Measurements from ENCODE around the gene VPS13D. TPM values are rescaled to one million over a fixed set of nuclear protein-coding genes. Genes with fewer than 3 reads are reported as not detected.

Gene VPS13D
- total RNA-seq, 1 experiment from 2014 or later: 36.5 TPM

GRCh38 chr1:12232221-12232620 is 2.4 kb downstream of the VPS13D start:
- no TSS peak for BruUV-seq (replicated peaks)
- ChIA-PET POLR2A (interaction anchor here (1.9 kb wide), 1 partner anchor 386 kb away, joined by 12 read pairs; the partner anchor contains the start of gene DHRS3), CTCF (interaction anchor here (0.9 kb wide), 1 partner anchor 951 kb away, joined by 3 read pairs; no protein-coding TSS in a partner anchor)
- no peak for TF ChIP-seq CTCF (IDR thresholded peaks at IDR 0.05; ENCODE audit: unreplicated experiment)
- Mint-ChIP-seq H3K4me1 (ENCODE audit: insufficient read depth, unreplicated experiment) (no peaks in the 10 kb centered on the region), H3K27me3 (ENCODE audit: insufficient read depth, unreplicated experiment) (no peaks in the 10 kb centered on the region), H3K36me3 (ENCODE audit: insufficient read depth, unreplicated experiment) (peaks cover 12% of the 10 kb centered on the region), H3K27ac (ENCODE audit: low read depth, unreplicated experiment) (peak overlapping the region; percentile 88), H3K9me3 (ENCODE audit: unreplicated experiment) (no peaks in the 10 kb centered on the region), H3K4me3 (ENCODE audit: unreplicated experiment) (peak overlapping the region; percentile 85)
- intact Hi-C loops (cut with micrococcal nuclease): no loop called here
- peak; percentile 93 for DNase-seq (ENCODE audit: unreplicated experiment)

GRCh38 chr1:12244078-12244477 is 14.2 kb downstream of the VPS13D start:
- TF ChIP-seq CTCF (IDR thresholded peaks at IDR 0.05; ENCODE audit: unreplicated experiment): no peak
- H3K27me3 Mint-ChIP-seq (ENCODE audit: insufficient read depth, unreplicated experiment): no peaks in the 10 kb centered on the region
- BruUV-seq (replicated peaks): no TSS peak
- no peaks in the 10 kb centered on the region for H3K9me3 Mint-ChIP-seq (ENCODE audit: unreplicated experiment)
- H3K36me3 Mint-ChIP-seq (ENCODE audit: insufficient read depth, unreplicated experiment): peaks cover 60% of the 10 kb centered on the region
- POLR2A ChIA-PET: no interaction called here
- H3K27ac Mint-ChIP-seq (ENCODE audit: low read depth, unreplicated experiment): peak overlapping the region; percentile 66
- peaks cover 18% of the 10 kb centered on the region for H3K4me1 Mint-ChIP-seq (ENCODE audit: insufficient read depth, unreplicated experiment)
- H3K4me3 Mint-ChIP-seq (ENCODE audit: unreplicated experiment): no peak overlapping the region
- CTCF ChIA-PET: interaction anchor here (0.7 kb wide), 1 partner anchor 15 kb away, joined by 3 read pairs; no protein-coding TSS in a partner anchor
- intact Hi-C loops (cut with micrococcal nuclease): no loop called here
- peak; percentile 38 for DNase-seq (ENCODE audit: unreplicated experiment)

- CTCF ChIA-PET: interaction anchor here (0.7 to 1.5 kb wide), 3 partner anchors 11 to 36 kb away, joined by 3 to 4 read pairs (median 3); no protein-coding TSS in a partner anchor
- Mint-ChIP-seq H3K9me3 (ENCODE audit: unreplicated experiment) (no peaks in the 10 kb centered on the region), H3K36me3 (ENCODE audit: insufficient read depth, unreplicated experiment) (peaks cover 65% of the 10 kb centered on the region), H3K4me3 (ENCODE audit: unreplicated experiment) (no peak overlapping the region), H3K27me3 (ENCODE audit: insufficient read depth, unreplicated experiment) (no peaks in the 10 kb centered on the region), H3K4me1 (ENCODE audit: insufficient read depth, unreplicated experiment) (peaks cover 18% of the 10 kb centered on the region), H3K27ac (ENCODE audit: low read depth, unreplicated experiment) (peak overlapping the region; percentile 66)
- DNase-seq (ENCODE audit: unreplicated experiment): no peak
- POLR2A ChIA-PET: interaction anchor here (1.3 to 1.4 kb wide), 2 partner anchors 11 to 32 kb away, joined by 4 read pairs; no protein-coding TSS in a partner anchor
- BruUV-seq (replicated peaks): no TSS peak
- intact Hi-C loops (cut with micrococcal nuclease): no loop called here
- no peak for TF ChIP-seq CTCF (IDR thresholded peaks at IDR 0.05; ENCODE audit: unreplicated experiment)
Measured at GRCh38 chr1:12244585-12244984, 14.8 kb downstream of the VPS13D start.

GRCh38 chr1:12245116-12245515 is 15.3 kb downstream of the VPS13D start:
- no peak for DNase-seq (ENCODE audit: unreplicated experiment)
- CTCF ChIA-PET: interaction anchor here (1.0 to 1.5 kb wide), 2 partner anchors 11 to 37 kb away, joined by 3 to 4 read pairs; no protein-coding TSS in a partner anchor
- BruUV-seq (replicated peaks): no TSS peak
- POLR2A ChIA-PET: interaction anchor here (0.6 to 1.4 kb wide), 3 partner anchors 11 to 1146 kb away, joined by 3 to 4 read pairs (median 4); partner anchors contain the start of gene EXOSC10
- Mint-ChIP-seq H3K4me3 (ENCODE audit: unreplicated experiment) (no peak overlapping the region), H3K9me3 (ENCODE audit: unreplicated experiment) (no peaks in the 10 kb centered on the region), H3K4me1 (ENCODE audit: insufficient read depth, unreplicated experiment) (peaks cover 18% of the 10 kb centered on the region), H3K27ac (ENCODE audit: low read depth, unreplicated experiment) (peak overlapping the region; percentile 66), H3K27me3 (ENCODE audit: insufficient read depth, unreplicated experiment) (no peaks in the 10 kb centered on the region), H3K36me3 (ENCODE audit: insufficient read depth, unreplicated experiment) (peaks cover 71% of the 10 kb centered on the region)
- TF ChIP-seq CTCF (IDR thresholded peaks at IDR 0.05; ENCODE audit: unreplicated experiment): no peak
- intact Hi-C loops (cut with micrococcal nuclease): no loop called here

Measured in MCF 10A (cell line).